Immature natural killer cell (primary cell): ENCODE results near the gene UBB. TPM values are rescaled to one million over a fixed set of nuclear protein-coding genes. Genes with fewer than 3 reads are reported as not detected.
"Not testable (repeated sequence)": the region's sequence is repeated elsewhere in the genome, so short reads cannot be mapped to it uniquely, and the experiment has no call there.

Experiments
- DNase-seq, 3 donors: peaks; one replicate each; pipeline ENCODE4 v3.0.0; 2022; ENCODE audit warnings: mixed read lengths in 1 of 3
- H3K27ac Mint-ChIP-seq, 6 donors: one replicate each; pipeline ENCODE4 v1.8.0; 2020; ENCODE audit warnings: mixed read lengths in 6 of 6, mild to moderate bottlenecking in 5 of 6, inconsistent platforms in 4 of 6, moderate library complexity in 3 of 6
- H3K27me3 Mint-ChIP-seq, 3 donors: one replicate each; pipeline ENCODE4 v1.8.0; 2020 to 2021; ENCODE audit warnings: low read depth in 3 of 3, mild to moderate bottlenecking in 3 of 3, mixed read lengths in 3 of 3, moderate library complexity in 3 of 3, inconsistent platforms in 1 of 3
- H3K36me3 Mint-ChIP-seq, 3 donors: one replicate each; pipeline ENCODE4 v1.8.0; 2020; ENCODE audit warnings: mixed read lengths in 3 of 3, inconsistent platforms in 2 of 3, mild to moderate bottlenecking in 2 of 3
- H3K4me1 Mint-ChIP-seq, 2 donors: one replicate each; pipeline ENCODE4 v1.8.0; 2020; ENCODE audit warnings: inconsistent platforms in 2 of 2, mild to moderate bottlenecking in 2 of 2, mixed read lengths in 2 of 2, moderate library complexity in 1 of 2
- H3K4me3 Mint-ChIP-seq, 5 donors: one replicate each; pipeline ENCODE4 v1.8.0; 2020; ENCODE audit warnings: mild to moderate bottlenecking in 5 of 5, mixed read lengths in 5 of 5, inconsistent platforms in 3 of 5, moderate library complexity in 3 of 5
- H3K9me3 Mint-ChIP-seq, 6 donors: one replicate each; pipeline ENCODE4 v1.8.0; 2020; ENCODE audit warnings: mild to moderate bottlenecking in 6 of 6, mixed read lengths in 6 of 6, inconsistent platforms in 4 of 6, moderate library complexity in 3 of 6
- polyA plus RNA-seq, 3 donors: library from polyadenylated mRNA; unstranded; fragments of 300-500 nt; fragmentation: Illumina TruSeq; gene quantifications; one replicate each; pipeline ENCODE4 v1.2.3, GENCODE V29; 2021

UBB gene
- polyA plus RNA-seq, 3 donors from 2014 or later: 3,354 to 4,873 (median 3,832) TPM

DNA sequence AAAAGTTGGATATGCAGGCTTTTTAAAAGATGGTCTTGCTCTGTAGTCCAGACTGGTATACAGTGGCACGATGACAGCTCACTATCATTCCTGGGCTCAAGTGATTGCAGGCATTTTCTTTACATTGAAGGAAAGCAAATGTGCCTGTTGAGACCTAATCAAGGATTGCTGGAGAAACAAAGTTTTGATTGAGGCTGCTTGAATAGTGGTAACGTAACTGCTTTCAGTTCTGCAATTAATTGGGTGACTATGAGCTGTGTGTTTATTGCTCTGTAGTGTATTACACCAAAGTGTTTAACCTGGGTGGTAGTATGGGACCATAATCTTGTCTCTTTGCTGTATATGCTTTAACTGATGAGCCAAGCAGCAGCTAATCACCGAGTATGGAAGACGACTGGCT, 2.3 kb downstream of the UBB start:
- H3K27me3 Mint-ChIP-seq: peaks cover 16 to 29% (median 17%) of the 10 kb centered on the region in 3 donors
- peaks cover 8 to 27% (median 11%) of the 10 kb centered on the region in 3 donors for H3K36me3 Mint-ChIP-seq
- peak overlapping the region; percentile 74 to 99 (median 84) for H3K27ac Mint-ChIP-seq
- DNase-seq: no peak
- no peaks in the 10 kb centered on the region for H3K9me3 Mint-ChIP-seq
- H3K4me1 Mint-ChIP-seq: peaks cover 54 to 61% of the 10 kb centered on the region in 2 donors
- H3K4me3 Mint-ChIP-seq: peak overlapping the region; percentile 48 to 96 (median 61)

DNA sequence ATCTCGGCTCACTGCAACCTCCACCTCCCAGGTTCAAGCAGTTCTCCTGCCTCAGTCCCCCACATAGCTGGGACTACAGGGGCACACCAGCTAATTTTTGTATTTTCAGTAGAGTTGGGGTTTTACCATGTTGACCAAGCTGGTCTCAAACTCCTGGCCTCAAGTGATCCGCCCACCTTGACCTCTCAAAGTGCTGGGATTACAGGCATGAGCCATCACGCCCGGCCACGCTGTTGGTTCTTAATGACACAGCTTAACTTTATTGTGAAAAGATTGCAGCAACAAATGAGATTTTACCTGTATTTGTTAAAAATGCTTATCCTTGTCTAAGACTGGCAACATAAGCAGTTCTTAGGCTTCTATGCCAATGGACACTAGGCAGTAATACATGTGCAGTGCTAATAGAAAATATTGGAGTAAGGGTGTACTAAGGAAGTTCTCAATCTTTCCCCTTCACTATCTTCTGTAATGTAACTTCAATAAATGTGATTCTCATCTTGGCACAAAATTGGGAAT, 2.9 kb downstream of the UBB start:
- DNase-seq: no peak
- Mint-ChIP-seq H3K36me3 (peaks cover 8 to 27% (median 11%) of the 10 kb centered on the region in 3 donors), H3K4me1 (peaks cover 54 to 61% of the 10 kb centered on the region in 2 donors), H3K4me3 (peak overlapping the region; percentile 48 to 96 (median 61)), H3K27ac (peak overlapping the region; percentile 74 to 99 (median 84)), H3K9me3 (no peaks in the 10 kb centered on the region), H3K27me3 (peaks cover 16 to 29% (median 17%) of the 10 kb centered on the region in 3 donors)

DNA sequence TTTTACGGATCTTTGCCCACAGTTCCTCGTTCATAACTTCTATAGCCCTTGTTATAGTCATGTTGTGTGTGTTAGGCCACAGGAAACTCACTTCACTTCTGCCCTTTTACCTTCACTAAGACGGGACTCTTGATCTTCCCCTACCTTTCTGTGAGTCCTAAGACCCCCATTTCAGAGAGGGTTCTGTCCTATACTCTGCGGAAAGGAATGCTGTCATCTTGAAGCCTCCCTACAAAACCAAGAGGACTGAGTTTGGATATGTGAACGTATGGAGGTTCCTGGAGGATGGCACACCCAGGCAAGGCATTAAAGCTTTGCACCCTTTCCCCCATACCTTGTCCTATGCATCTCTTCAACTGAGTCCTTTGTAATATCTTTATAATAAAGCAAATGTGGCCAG, 3.7 kb downstream of the UBB start:
- peak overlapping the region; percentile 28 to 96 (median 40) for H3K4me3 Mint-ChIP-seq
- peak overlapping the region; percentile 54 to 99 (median 81) for H3K27ac Mint-ChIP-seq
- peaks cover 16 to 29% (median 17%) of the 10 kb centered on the region in 3 donors for H3K27me3 Mint-ChIP-seq
- peaks cover 54 to 61% of the 10 kb centered on the region in 2 donors for H3K4me1 Mint-ChIP-seq
- H3K36me3 Mint-ChIP-seq: peaks cover 8 to 27% (median 11%) of the 10 kb centered on the region in 3 donors
- DNase-seq: no peak
- no peaks in the 10 kb centered on the region for H3K9me3 Mint-ChIP-seq

- Mint-ChIP-seq H3K4me3 (peak overlapping the region; percentile 87 to 92 (median 89)), H3K27ac (peak overlapping the region in 4 of 6 donors; percentile 80 to 92 (median 85)), H3K27me3 (peaks cover 7 to 21% (median 10%) of the 10 kb centered on the region in 3 donors), H3K36me3 (peaks cover 8 to 27% (median 11%) of the 10 kb centered on the region in 3 donors), H3K4me1 (peaks cover 49 to 55% of the 10 kb centered on the region in 2 donors)
- DNase-seq, H3K9me3 Mint-ChIP-seq: not testable (repeated sequence)
Observed at GRCh38 chr17:16386126-16386507, 5.2 kb downstream of the UBB start.

DNA sequence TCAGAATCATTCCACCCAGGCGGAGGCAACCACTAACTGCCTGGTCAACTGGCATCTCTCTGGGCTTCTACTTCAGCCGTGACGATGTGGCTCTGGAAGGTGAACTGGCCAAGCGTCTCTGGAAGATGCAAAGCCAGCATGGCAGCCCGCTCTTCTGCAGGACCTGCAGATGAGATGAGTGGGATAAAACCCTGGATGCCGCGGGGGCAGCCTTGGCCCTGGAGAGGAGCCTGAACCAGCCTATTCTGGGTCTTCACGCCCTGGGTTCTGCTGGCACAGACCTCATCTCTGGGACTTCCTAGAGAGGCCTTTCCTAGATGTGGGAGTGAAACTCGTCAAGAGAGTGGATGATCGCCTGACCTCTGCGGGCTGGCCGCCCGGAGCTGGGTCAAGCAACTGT, 10.6 kb downstream of the UBB start:
- Mint-ChIP-seq H3K9me3 (no peaks in the 10 kb centered on the region), H3K4me1 (peaks cover 11 to 13% of the 10 kb centered on the region in 2 donors), H3K27me3 (peaks cover 0 to 7% (median 3%) of the 10 kb centered on the region in 3 donors), H3K27ac (no peak overlapping the region), H3K36me3 (no peaks in the 10 kb centered on the region), H3K4me3 (no peak overlapping the region)
- no peak for DNase-seq

DNA sequence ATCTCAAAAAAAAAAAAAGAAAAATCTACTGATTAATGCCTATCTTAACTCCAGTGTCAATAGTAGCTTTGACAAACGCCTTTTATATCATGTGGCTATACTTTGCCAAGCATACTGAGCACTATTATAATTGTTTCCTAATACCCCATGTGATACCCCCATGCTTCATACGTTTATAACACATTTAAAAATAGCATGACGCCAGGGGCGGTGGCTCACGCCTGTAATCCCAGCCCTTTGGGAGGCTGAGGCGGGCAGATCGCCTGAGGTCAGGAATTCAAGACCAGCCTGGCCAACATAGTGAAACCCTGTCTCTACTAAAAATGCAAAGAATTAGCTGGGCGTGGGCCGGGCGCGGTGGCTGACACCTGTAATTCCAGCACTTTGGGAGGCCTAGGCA, 11.6 kb downstream of the UBB start:
- H3K4me1 Mint-ChIP-seq, H3K27me3 Mint-ChIP-seq, H3K27ac Mint-ChIP-seq, H3K36me3 Mint-ChIP-seq, H3K9me3 Mint-ChIP-seq, DNase-seq, H3K4me3 Mint-ChIP-seq: not testable (repeated sequence)

DNA sequence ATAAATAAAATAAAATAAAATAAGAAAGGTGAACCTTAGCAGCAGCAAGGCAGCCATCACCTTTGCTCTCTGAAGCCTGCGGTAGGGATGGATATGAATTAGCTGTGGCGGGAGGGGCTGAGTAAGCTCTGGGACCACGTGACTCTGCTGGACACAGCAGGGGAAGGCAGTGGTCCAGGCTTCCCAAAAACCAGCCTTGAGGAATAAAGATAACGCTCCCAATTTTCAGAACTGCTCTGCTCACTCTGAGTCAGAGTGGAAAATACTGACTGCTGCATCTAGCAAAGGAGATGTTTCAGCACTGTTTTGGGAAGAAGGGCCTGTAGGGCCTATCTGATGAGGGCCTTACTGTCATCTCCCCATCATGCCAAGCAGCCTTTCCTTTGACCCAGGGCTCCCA, 15.0 kb downstream of the UBB start:
- not testable (repeated sequence) for DNase-seq, H3K9me3 Mint-ChIP-seq, H3K27me3 Mint-ChIP-seq, H3K4me3 Mint-ChIP-seq, H3K27ac Mint-ChIP-seq, H3K36me3 Mint-ChIP-seq, H3K4me1 Mint-ChIP-seq

- H3K4me1 Mint-ChIP-seq, DNase-seq, H3K36me3 Mint-ChIP-seq, H3K4me3 Mint-ChIP-seq, H3K9me3 Mint-ChIP-seq, H3K27me3 Mint-ChIP-seq, H3K27ac Mint-ChIP-seq: not testable (repeated sequence)
Observed at GRCh38 chr17:16396693-16397092, 15.8 kb downstream of the UBB start.

DNA sequence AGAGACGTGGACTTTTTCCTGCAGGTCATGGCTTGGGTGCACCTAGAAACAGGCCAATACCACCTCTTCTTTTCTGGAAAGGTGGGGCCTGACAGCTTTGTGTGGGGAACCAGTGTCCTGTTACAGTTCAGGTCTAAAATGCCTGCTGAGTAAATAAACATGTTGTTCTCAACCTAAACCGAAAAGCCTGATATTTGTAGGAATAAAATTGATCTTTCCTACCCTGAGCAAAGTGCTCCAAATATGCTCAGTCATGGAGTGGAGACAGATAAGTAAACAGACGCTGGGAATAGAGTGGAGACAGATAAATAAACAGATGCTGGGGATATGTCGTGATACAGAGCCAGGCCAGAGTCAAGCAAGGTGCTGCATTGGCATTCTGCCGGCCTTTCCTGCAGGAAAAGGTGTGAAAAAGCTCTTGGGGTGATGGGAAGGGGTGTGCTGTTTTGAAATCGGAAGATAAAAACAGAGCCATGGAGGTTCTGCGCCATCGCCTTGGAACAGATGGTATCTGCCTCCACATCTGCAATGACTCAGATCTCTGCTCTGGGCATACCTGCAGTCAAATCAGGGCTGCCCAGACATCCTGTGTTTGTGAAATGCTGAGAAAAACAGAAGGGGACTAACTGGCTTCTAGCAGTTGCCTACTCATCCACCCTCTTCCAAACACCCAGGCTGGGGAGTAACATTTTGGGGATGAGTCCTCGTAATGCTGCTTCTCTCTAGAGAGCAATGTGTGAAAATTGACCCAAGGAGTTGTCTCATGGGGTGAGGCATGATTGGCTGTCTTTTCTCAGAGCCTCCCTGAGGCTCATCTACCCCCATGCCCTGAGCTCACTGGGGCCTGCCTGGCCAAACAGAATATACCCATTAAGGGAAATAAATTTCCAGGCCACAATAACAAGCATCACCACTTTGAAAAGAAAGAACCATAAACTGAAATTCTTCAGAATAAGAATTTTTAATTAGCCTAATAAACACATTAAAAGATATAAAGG, 17.7 kb downstream of the UBB start:
- no peak for DNase-seq
- Mint-ChIP-seq H3K9me3 (peaks cover 0 to 2% (median 0%) of the 10 kb centered on the region in 6 donors), H3K27ac (no peak overlapping the region), H3K36me3 (peaks cover 0 to 3% (median 0%) of the 10 kb centered on the region in 3 donors), H3K4me1 (no peaks in the 10 kb centered on the region), H3K27me3 (peaks cover 2 to 5% (median 3%) of the 10 kb centered on the region in 3 donors), H3K4me3 (no peak overlapping the region)

- not testable (repeated sequence) for H3K4me3 Mint-ChIP-seq, H3K9me3 Mint-ChIP-seq, DNase-seq, H3K27ac Mint-ChIP-seq, H3K4me1 Mint-ChIP-seq, H3K36me3 Mint-ChIP-seq
- H3K27me3 Mint-ChIP-seq: peaks cover 5 to 12% (median 8%) of the 10 kb centered on the region in 3 donors
Observed at GRCh38 chr17:16403847-16404246, 23.0 kb downstream of the UBB start.

GRCh38 chr17:16406742-16407674, 26.1 kb downstream of the UBB start:
- no peak overlapping the region for H3K27ac Mint-ChIP-seq
- H3K36me3 Mint-ChIP-seq: no peaks in the 10 kb centered on the region
- no peak for DNase-seq
- peak overlapping the region in 4 of 5 donors; percentile 9 to 66 (median 47) for H3K4me3 Mint-ChIP-seq
- no peaks in the 10 kb centered on the region for H3K9me3 Mint-ChIP-seq
- H3K4me1 Mint-ChIP-seq: peaks cover 6 to 7% of the 10 kb centered on the region in 2 donors
- peaks cover 5 to 12% (median 8%) of the 10 kb centered on the region in 3 donors for H3K27me3 Mint-ChIP-seq

- no peaks in the 10 kb centered on the region for H3K36me3 Mint-ChIP-seq
- DNase-seq: no peak
- peaks cover 7 to 8% of the 10 kb centered on the region in 2 donors for H3K4me1 Mint-ChIP-seq
- peak overlapping the region in 1 of 6 donors; percentile 30 for H3K27ac Mint-ChIP-seq
- no peaks in the 10 kb centered on the region for H3K9me3 Mint-ChIP-seq
- H3K4me3 Mint-ChIP-seq: peak overlapping the region; percentile 1 to 57 (median 43)
- H3K27me3 Mint-ChIP-seq: peaks cover 5 to 12% (median 9%) of the 10 kb centered on the region in 3 donors
Observed at GRCh38 chr17:16407911-16408588, 27.2 kb downstream of the UBB start.
